ENCODE data around the gene OR52L1. TPM values are rescaled to one million over a fixed set of nuclear protein-coding genes. Genes with fewer than 3 reads are reported as not detected.

OR52L1 gene
- total RNA-seq, 1 donor from 2014 or later = not detected

DNA sequence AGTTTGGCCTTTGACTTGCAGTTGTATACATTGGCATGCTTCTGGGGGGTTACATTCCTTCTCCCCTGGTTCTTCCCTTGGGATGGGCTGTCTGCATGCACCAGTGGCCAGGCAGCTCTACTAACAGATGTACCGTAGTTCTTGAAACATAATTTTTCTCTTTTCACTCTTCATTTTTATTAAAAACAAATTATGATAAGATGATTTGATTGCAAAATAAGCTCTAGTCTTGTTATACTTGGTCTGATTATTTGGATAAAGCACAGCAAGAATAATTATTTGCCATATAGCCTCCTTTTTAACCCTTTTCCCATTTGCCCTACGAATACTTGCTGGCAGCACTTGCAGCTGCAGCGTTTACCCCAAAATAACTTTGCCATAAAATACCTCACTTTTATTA, 31.2 kb downstream of the OR52L1 start:
- Histone ChIP-seq H3K27me3 (no peaks in the 10 kb centered on the region), H3K27ac (no peak overlapping the region), H3K36me3 (no peaks in the 10 kb centered on the region), H3K9me3 (no peaks in the 10 kb centered on the region), H3K4me1 (no peaks in the 10 kb centered on the region), H3K4me3 (no peak overlapping the region)
- intact Hi-C loops (cut with DNase I) = no loop called here
- TF ChIP-seq, protein P1, sequence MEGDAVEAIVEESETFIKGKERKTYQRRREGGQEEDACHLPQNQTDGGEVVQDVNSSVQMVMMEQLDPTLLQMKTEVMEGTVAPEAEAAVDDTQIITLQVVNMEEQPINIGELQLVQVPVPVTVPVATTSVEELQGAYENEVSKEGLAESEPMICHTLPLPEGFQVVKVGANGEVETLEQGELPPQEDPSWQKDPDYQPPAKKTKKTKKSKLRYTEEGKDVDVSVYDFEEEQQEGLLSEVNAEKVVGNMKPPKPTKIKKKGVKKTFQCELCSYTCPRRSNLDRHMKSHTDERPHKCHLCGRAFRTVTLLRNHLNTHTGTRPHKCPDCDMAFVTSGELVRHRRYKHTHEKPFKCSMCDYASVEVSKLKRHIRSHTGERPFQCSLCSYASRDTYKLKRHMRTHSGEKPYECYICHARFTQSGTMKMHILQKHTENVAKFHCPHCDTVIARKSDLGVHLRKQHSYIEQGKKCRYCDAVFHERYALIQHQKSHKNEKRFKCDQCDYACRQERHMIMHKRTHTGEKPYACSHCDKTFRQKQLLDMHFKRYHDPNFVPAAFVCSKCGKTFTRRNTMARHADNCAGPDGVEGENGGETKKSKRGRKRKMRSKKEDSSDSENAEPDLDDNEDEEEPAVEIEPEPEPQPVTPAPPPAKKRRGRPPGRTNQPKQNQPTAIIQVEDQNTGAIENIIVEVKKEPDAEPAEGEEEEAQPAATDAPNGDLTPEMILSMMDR (IDR thresholded peaks at IDR 0.05) = no peak
- TF ChIP-seq POLR2AphosphoS5 (IDR thresholded peaks at IDR 0.05; ENCODE audit: insufficient read depth in 1 of 2, low read depth in 1 of 2) (no peak), POLR2A (IDR thresholded peaks at IDR 0.05) (no peak)
- DNase-seq (ENCODE audit: extremely low spot score in 2 of 2) = no peak

DNA sequence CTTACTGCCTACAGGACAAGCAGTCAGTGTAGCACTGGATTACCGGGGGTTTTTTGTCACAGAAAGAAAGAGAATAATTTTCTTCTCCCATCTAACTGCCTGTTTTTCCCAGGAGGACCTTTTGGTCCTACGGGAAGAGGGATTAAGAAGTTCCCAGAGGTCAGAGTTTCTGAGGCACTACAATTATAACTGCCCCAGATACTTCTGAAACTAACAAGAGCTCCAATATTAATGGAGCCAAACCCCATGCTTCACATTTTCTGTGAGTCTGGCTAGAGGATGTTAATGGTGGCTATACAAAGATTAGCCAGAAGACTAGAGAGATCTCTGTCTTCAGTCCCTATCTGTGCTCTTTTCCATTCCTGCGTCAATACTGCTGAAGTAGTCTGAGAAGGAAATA, 44.8 kb downstream of the OR52L1 start, which contains the start of gene OR56A3:
TSS of gene OR56A3 (plus strand) at position 301 of the 400 bp plus-strand sequence. CDS start 5,096 bp downstream, outside the sequence.
- DNase-seq (ENCODE audit: extremely low spot score in 2 of 2) = no peak
- intact Hi-C loops (cut with DNase I) = no loop called here
- H3K27me3 ChIP-seq = no peaks in the 10 kb centered on the region
- no peaks in the 10 kb centered on the region for H3K36me3 ChIP-seq
- H3K4me1 ChIP-seq = no peaks in the 10 kb centered on the region
- TF ChIP-seq, protein P1 (IDR thresholded peaks at IDR 0.05) = no peak
- TF ChIP-seq POLR2A (IDR thresholded peaks at IDR 0.05) = no peak
- TF ChIP-seq POLR2AphosphoS5 (IDR thresholded peaks at IDR 0.05; ENCODE audit: insufficient read depth in 1 of 2, low read depth in 1 of 2) = no peak
- H3K4me3 ChIP-seq = no peak within 1 kb of the TSS
- no peaks in the 10 kb centered on the region for H3K9me3 ChIP-seq
- no peak within 1 kb of the TSS for H3K27ac ChIP-seq

DNA sequence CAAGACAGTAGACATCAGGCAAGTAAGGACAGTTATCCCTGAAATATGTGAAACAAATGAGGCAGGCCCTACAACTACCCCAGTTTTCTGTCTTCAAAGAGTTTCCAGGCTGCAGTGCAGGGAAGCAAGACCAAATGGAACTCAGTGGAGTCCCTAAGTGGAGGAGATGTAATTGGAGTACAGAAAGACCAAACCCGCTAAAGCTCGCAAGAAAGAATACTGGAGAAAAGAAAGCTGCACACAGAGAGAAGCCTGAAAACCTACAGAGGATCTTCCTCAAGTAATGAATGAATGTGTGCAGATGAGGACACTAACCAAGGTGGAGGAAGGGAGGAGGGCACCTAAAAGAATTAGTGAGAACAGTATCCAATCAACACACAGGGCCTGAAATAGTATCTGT, 46.0 kb downstream of the OR52L1 start:
- TF ChIP-seq, protein P1 (IDR thresholded peaks at IDR 0.05) = no peak
- TF ChIP-seq POLR2AphosphoS5 (IDR thresholded peaks at IDR 0.05; ENCODE audit: insufficient read depth in 1 of 2, low read depth in 1 of 2) (no peak), POLR2A (IDR thresholded peaks at IDR 0.05) (no peak)
- Histone ChIP-seq H3K9me3 (no peaks in the 10 kb centered on the region), H3K27me3 (no peaks in the 10 kb centered on the region), H3K4me3 (no peak overlapping the region), H3K36me3 (no peaks in the 10 kb centered on the region), H3K27ac (no peak overlapping the region), H3K4me1 (no peaks in the 10 kb centered on the region)
- intact Hi-C loops (cut with DNase I) = no loop called here
- DNase-seq (ENCODE audit: extremely low spot score in 2 of 2) = no peak

GRCh38 chr11:5938603-5938965, 48.2 kb downstream of the OR52L1 start:
- no peaks in the 10 kb centered on the region for H3K27me3 ChIP-seq
- intact Hi-C loops (cut with DNase I) = no loop called here
- no peaks in the 10 kb centered on the region for H3K36me3 ChIP-seq
- no peak overlapping the region for H3K27ac ChIP-seq
- H3K9me3 ChIP-seq = no peaks in the 10 kb centered on the region
- no peak for DNase-seq (ENCODE audit: extremely low spot score in 2 of 2)
- no peaks in the 10 kb centered on the region for H3K4me1 ChIP-seq
- TF ChIP-seq, protein P1 (IDR thresholded peaks at IDR 0.05) = no peak
- TF ChIP-seq POLR2AphosphoS5 (IDR thresholded peaks at IDR 0.05; ENCODE audit: insufficient read depth in 1 of 2, low read depth in 1 of 2) (no peak), POLR2A (IDR thresholded peaks at IDR 0.05) (no peak)
- H3K4me3 ChIP-seq = no peak overlapping the region

GRCh38 chr11:5937868-5938602, 48.8 kb downstream of the OR52L1 start:
- no peaks in the 10 kb centered on the region for H3K27me3 ChIP-seq
- no peaks in the 10 kb centered on the region for H3K9me3 ChIP-seq
- H3K27ac ChIP-seq = no peak overlapping the region

More at GRCh38 chr11:5937868-5938602, 48.8 kb downstream of the OR52L1 start:
- DNase-seq (ENCODE audit: extremely low spot score in 2 of 2) = no peak
- no peaks in the 10 kb centered on the region for H3K4me1 ChIP-seq
- intact Hi-C loops (cut with DNase I) = no loop called here
- H3K36me3 ChIP-seq = no peaks in the 10 kb centered on the region
- TF ChIP-seq, protein P1 (IDR thresholded peaks at IDR 0.05) = no peak
- no peak for TF ChIP-seq POLR2A (IDR thresholded peaks at IDR 0.05)
- H3K4me3 ChIP-seq = no peak overlapping the region

Measured in vagina (tissue), 2 donors.